ENCODE results near the gene NR1I3. TPM values are rescaled to one million over a fixed set of nuclear protein-coding genes. Genes with fewer than 3 reads are reported as not detected.
A peak's percentile ranks its signal among the peaks of the same experiment; 100 is the strongest.

Gene NR1I3
- total RNA-seq, 1 donor from 2014 or later: not detected

GRCh38 chr1:161209790-161210409, 28.1 kb downstream of the NR1I3 start:
- peaks cover 52% of the 10 kb centered on the region for H3K36me3 Mint-ChIP-seq (ENCODE audit: unreplicated experiment)
- no peak overlapping the region for H3K4me3 Mint-ChIP-seq (ENCODE audit: unreplicated experiment)
- H3K27ac Mint-ChIP-seq (ENCODE audit: unreplicated experiment): no peak overlapping the region
- no peak for DNase-seq (ENCODE audit: extremely low spot score, unreplicated experiment)
- H3K9me3 Mint-ChIP-seq (ENCODE audit: unreplicated experiment): no peaks in the 10 kb centered on the region
- H3K27me3 Mint-ChIP-seq (ENCODE audit: unreplicated experiment): no peaks in the 10 kb centered on the region
- H3K4me1 Mint-ChIP-seq (ENCODE audit: unreplicated experiment): peaks cover 5% of the 10 kb centered on the region
- peak; percentile 83 for TF ChIP-seq CTCF (IDR thresholded peaks at IDR 0.05)

- DNase-seq (ENCODE audit: extremely low spot score, unreplicated experiment): no peak
- H3K4me3 Mint-ChIP-seq (ENCODE audit: unreplicated experiment): no peak overlapping the region
- H3K27me3 Mint-ChIP-seq (ENCODE audit: unreplicated experiment): no peaks in the 10 kb centered on the region
- no peaks in the 10 kb centered on the region for H3K9me3 Mint-ChIP-seq (ENCODE audit: unreplicated experiment)
- TF ChIP-seq CTCF (IDR thresholded peaks at IDR 0.05): no peak
- H3K27ac Mint-ChIP-seq (ENCODE audit: unreplicated experiment): no peak overlapping the region
- peaks cover 24% of the 10 kb centered on the region for H3K4me1 Mint-ChIP-seq (ENCODE audit: unreplicated experiment)
- peaks cover 39% of the 10 kb centered on the region for H3K36me3 Mint-ChIP-seq (ENCODE audit: unreplicated experiment)
These were observed 30.8 kb downstream of the NR1I3 start for GRCh38 chr1:161207173-161207572.

- no peak for DNase-seq (ENCODE audit: extremely low spot score, unreplicated experiment)
- peaks cover 28% of the 10 kb centered on the region for H3K4me1 Mint-ChIP-seq (ENCODE audit: unreplicated experiment)
- H3K9me3 Mint-ChIP-seq (ENCODE audit: unreplicated experiment): no peaks in the 10 kb centered on the region
- no peak for TF ChIP-seq CTCF (IDR thresholded peaks at IDR 0.05)
- no peak overlapping the region for H3K27ac Mint-ChIP-seq (ENCODE audit: unreplicated experiment)
- H3K36me3 Mint-ChIP-seq (ENCODE audit: unreplicated experiment): peaks cover 33% of the 10 kb centered on the region
- H3K27me3 Mint-ChIP-seq (ENCODE audit: unreplicated experiment): no peaks in the 10 kb centered on the region
- H3K4me3 Mint-ChIP-seq (ENCODE audit: unreplicated experiment): no peak overlapping the region
These were observed 31.4 kb downstream of the NR1I3 start for GRCh38 chr1:161206411-161207140.

- H3K27me3 Mint-ChIP-seq (ENCODE audit: unreplicated experiment): no peaks in the 10 kb centered on the region
- H3K4me1 Mint-ChIP-seq (ENCODE audit: unreplicated experiment): peaks cover 68% of the 10 kb centered on the region
- peak; percentile 40 for TF ChIP-seq CTCF (IDR thresholded peaks at IDR 0.05)
- H3K36me3 Mint-ChIP-seq (ENCODE audit: unreplicated experiment): peaks cover 17% of the 10 kb centered on the region
- peak within 1 kb of the TSS; percentile 96 for H3K27ac Mint-ChIP-seq (ENCODE audit: unreplicated experiment)
- DNase-seq (ENCODE audit: extremely low spot score, unreplicated experiment): peak; percentile 97
- peak within 1 kb of the TSS; percentile 91 for H3K4me3 Mint-ChIP-seq (ENCODE audit: unreplicated experiment)
- H3K9me3 Mint-ChIP-seq (ENCODE audit: unreplicated experiment): no peaks in the 10 kb centered on the region
These were observed 35.9 kb downstream of the NR1I3 start, which contains the start of gene NDUFS2 for GRCh38 chr1:161201836-161202712. TSS of gene NDUFS2 (plus strand) at chr1:161202367. CDS start at chr1:161202386, 19 bp downstream.
